Mononuclear cell (primary cell): ENCODE data around the gene LINGO3. TPM values are rescaled to one million over a fixed set of nuclear protein-coding genes. Genes with fewer than 3 reads are reported as not detected.

Source experiments
- H3K27me3 ChIP-seq: 2 replicates; pipeline ENCODE4 v1.6.0; 2011; ENCODE audit warnings: low read length, control low read depth; ENCODE audit not compliant: insufficient read depth
- H3K4me1 ChIP-seq: 2 replicates; pipeline ENCODE4 v1.5.1; 2011; ENCODE audit warnings: mild to moderate bottlenecking, low read length, control low read depth; ENCODE audit not compliant: insufficient read depth
- H3K4me3 ChIP-seq: 2 replicates; pipeline ENCODE4 v1.5.1; 2011; ENCODE audit warnings: mild to moderate bottlenecking, low read length, moderate library complexity
- H3K9me3 ChIP-seq: 2 replicates; pipeline ENCODE4 v1.5.1; 2011; ENCODE audit warnings: low read depth, mild to moderate bottlenecking, control low read depth, low read length
- total RNA-seq: library from RNA; depleted of rRNA; stranded (reverse); fragments of >200 nt; gene quantifications from one replicate; pipeline ENCODE4 v1.2.3, GENCODE V29; 2012

LINGO3 gene
- total RNA-seq, 1 donor: 0.52 TPM

- no peaks in the 10 kb centered on the region for H3K27me3 ChIP-seq
- H3K9me3 ChIP-seq: no peaks in the 10 kb centered on the region
- no peak overlapping the region for H3K4me3 ChIP-seq
- peaks cover 69% of the 10 kb centered on the region for H3K4me1 ChIP-seq
Observed at GRCh38 chr19:2260341-2260805, 47.6 kb downstream of the LINGO3 start.

GRCh38 chr19:2259336-2259735, 48.6 kb downstream of the LINGO3 start:
- no peaks in the 10 kb centered on the region for H3K9me3 ChIP-seq
- H3K27me3 ChIP-seq: no peaks in the 10 kb centered on the region
- H3K4me1 ChIP-seq: peaks cover 60% of the 10 kb centered on the region

More at GRCh38 chr19:2259336-2259735, 48.6 kb downstream of the LINGO3 start:
- H3K4me3 ChIP-seq: no peak overlapping the region

Other genes starting within 250 kb of the LINGO3 start
- gene MOB3A, start 211.8 kb downstream of the LINGO3 start, total RNA-seq: 87.3 TPM
- gene IZUMO4, start 211.2 kb downstream of the LINGO3 start, total RNA-seq: 2.9 TPM
- 26.2 TPM for gene AP3D1, start 156.6 kb downstream of the LINGO3 start, total RNA-seq
- 13.5 TPM for gene DOT1L, start 144.2 kb downstream of the LINGO3 start, total RNA-seq
- 25.3 TPM for gene PLEKHJ1, start 71.8 kb downstream of the LINGO3 start, total RNA-seq
- 68.1 TPM for gene SF3A2, start 71.3 kb downstream of the LINGO3 start, total RNA-seq
- 1.3 TPM for gene AMH, start 58.8 kb downstream of the LINGO3 start, total RNA-seq
- gene JSRP1, start 51.7 kb downstream of the LINGO3 start, total RNA-seq: not detected
- 0.52 TPM for gene PEAK3, start 26.0 kb downstream of the LINGO3 start, total RNA-seq
- gene LSM7, start 20.4 kb upstream of the LINGO3 start, total RNA-seq: 111 TPM
- gene SPPL2B, start 20.5 kb upstream of the LINGO3 start, total RNA-seq: 33.5 TPM
- 0.10 TPM for gene TMPRSS9, start 52.1 kb upstream of the LINGO3 start, total RNA-seq
- gene TIMM13, start 119.4 kb upstream of the LINGO3 start, total RNA-seq: 5.8 TPM
- gene LMNB2, start 148.8 kb upstream of the LINGO3 start, total RNA-seq: 6.7 TPM
- gene GADD45B, start 168.0 kb upstream of the LINGO3 start, total RNA-seq: 528 TPM